Fibroblast of lung (primary cell): ENCODE results near the gene NCL. TPM values are rescaled to one million over a fixed set of nuclear protein-coding genes. Genes with fewer than 3 reads are reported as not detected.
A peak's percentile ranks its signal among the peaks of the same experiment; 100 is the strongest.
"Not testable (repeated sequence)": the region's sequence is repeated elsewhere in the genome, so short reads cannot be mapped to it uniquely, and the experiment has no call there.

Experiments used
- DNase-seq, 2 donors: peaks; one replicate each; pipeline versions ENCODE4 v3.0.0 to v3.0.0-alpha.2; 2010; ENCODE audit warnings: low read depth in 2 of 2
- H2AFZ ChIP-seq: 2 replicates; pipeline ENCODE4 v1.5.1; 2012; ENCODE audit warnings: low read length, control low read depth, inconsistent platforms
- H3K27ac ChIP-seq: 2 replicates; pipeline ENCODE4 v1.5.1; 2011; ENCODE audit warnings: low read length, control low read depth; ENCODE audit not compliant: insufficient read depth
- H3K27me3 ChIP-seq: 2 replicates; pipeline ENCODE4 v1.5.1; 2011; ENCODE audit warnings: mild to moderate bottlenecking, low read length; ENCODE audit not compliant: control insufficient read depth, insufficient read depth
- H3K36me3 ChIP-seq: 2 replicates; pipeline ENCODE4 v1.5.1; 2011; ENCODE audit warnings: low read length; ENCODE audit not compliant: control insufficient read depth, insufficient read depth
- H3K4me1 ChIP-seq: 2 replicates; pipeline ENCODE4 v1.5.1; 2011; ENCODE audit warnings: low read length; ENCODE audit not compliant: control insufficient read depth, insufficient read depth; ENCODE audit errors: extremely low read depth
- H3K4me2 ChIP-seq: 2 replicates; pipeline ENCODE4 v1.5.1; 2011; ENCODE audit warnings: low read length, control low read depth; ENCODE audit not compliant: insufficient read depth; ENCODE audit errors: extremely low read depth
- H3K4me3 ChIP-seq, 4 experiments: fragments of 200-600 bp in 1 of 4; sonication (generic) in 1 of 4; replicated peaks in 1 of 4; 2 replicates each; pipeline ENCODE4 v1.5.1; 2011 to 2016; ENCODE audit warnings: low read length in 4 of 4, low read depth in 3 of 4, mild to moderate bottlenecking in 3 of 4, control low read depth in 2 of 4, inconsistent platforms in 1 of 4, mixed read lengths in 1 of 4; ENCODE audit not compliant: insufficient read depth in 1 of 4; ENCODE audit errors: control extremely low read depth in 1 of 4
- H3K79me2 ChIP-seq: 2 replicates; pipeline ENCODE4 v1.5.1; 2012; ENCODE audit warnings: mild to moderate bottlenecking, low read length, inconsistent platforms; ENCODE audit not compliant: control insufficient read depth, insufficient read depth
- H3K9ac ChIP-seq: 2 replicates; pipeline ENCODE4 v1.5.1; 2011; ENCODE audit warnings: mild to moderate bottlenecking, low read length, control low read depth; ENCODE audit not compliant: insufficient read depth
- H3K9me3 ChIP-seq: 2 replicates; pipeline ENCODE4 v1.5.1; 2012; ENCODE audit warnings: low read depth, low read length; ENCODE audit not compliant: control insufficient read depth, insufficient read depth
- H4K20me1 ChIP-seq: 2 replicates; pipeline ENCODE4 v1.5.1; 2011; ENCODE audit warnings: low read length; ENCODE audit not compliant: control insufficient read depth, insufficient read depth; ENCODE audit errors: extremely low read depth
- EZH2 ChIP-seq: IDR thresholded peaks from 2 replicates; pipeline ENCODE4 v1.5.1; 2012; ENCODE audit warnings: low read length, control low read depth, mild to moderate bottlenecking; ENCODE audit errors: missing control alignments
- polyA plus RNA-seq, 2 donors: library from polyadenylated mRNA; depleted of rRNA in 1 of 2; stranded (reverse) in 1 of 2; unstranded in 1 of 2; fragments of >200 nt; gene quantifications; 2 replicates each; pipeline ENCODE4 v1.2.1, GENCODE V29; 2011 to 2012; ENCODE audit warnings: missing spikeins in 1 of 2
- total RNA-seq: library from RNA; depleted of rRNA; stranded (reverse); fragments of >200 nt; gene quantifications from 2 replicates; pipeline ENCODE4 v1.2.1, GENCODE V29; 2014
- TF ChIP-seq, protein P1 (sequence below), 2 donors: IDR thresholded peaks in 1 of 2; conservative IDR thresholded peaks in 1 of 2; 1 replicate in 1 of 2; 2 replicates in 1 of 2; pipeline ENCODE4 v1.5.1; 2011 to 2012; ENCODE audit warnings: low read length in 2 of 2, control low read depth in 1 of 2, inconsistent platforms in 1 of 2, low read depth in 1 of 2, mild to moderate bottlenecking in 1 of 2

Gene NCL
- total and polyA plus RNA-seq, 2 donors (not counting 1 experiment from before 2014, with no cell fraction given), result 73.5 to 113 TPM

DNA sequence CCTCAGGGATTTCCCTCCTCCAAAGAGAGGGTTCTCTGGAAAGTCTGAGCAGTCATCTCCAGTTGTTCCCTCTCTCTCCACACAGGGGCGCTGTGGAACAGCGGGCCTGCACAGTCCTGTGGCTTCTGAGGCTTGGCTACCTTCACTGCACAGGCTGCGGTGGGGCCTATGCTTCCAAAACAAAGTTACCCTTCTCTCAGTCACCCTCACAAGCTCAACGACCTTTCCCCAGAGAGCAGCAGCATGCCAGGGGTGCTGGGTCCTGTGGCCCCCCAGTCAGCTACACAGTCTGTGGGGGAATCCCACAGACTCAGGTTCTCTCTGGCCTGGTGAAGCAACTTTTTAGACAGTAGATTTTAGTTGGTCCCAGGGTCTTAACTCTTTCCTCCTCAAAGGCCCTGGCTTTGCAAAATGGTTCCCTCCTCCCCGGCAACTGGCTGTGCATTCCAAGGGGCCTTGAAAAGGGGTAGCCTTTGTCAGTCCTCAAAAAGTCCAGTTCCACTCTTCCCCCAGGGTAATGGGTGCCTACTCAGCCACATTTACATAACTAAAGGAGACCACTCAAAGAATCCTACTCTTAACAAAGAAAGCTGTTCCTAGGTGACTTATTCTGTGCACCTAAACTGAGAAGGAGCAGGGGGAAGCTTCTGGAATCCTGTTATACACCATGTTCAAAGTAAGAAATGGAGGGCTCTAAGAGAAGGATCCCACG is 53.8 kb downstream of the NCL start:
- H2AFZ ChIP-seq, result no peak overlapping the region
- H3K36me3 ChIP-seq, result no peaks in the 10 kb centered on the region
- TF ChIP-seq, protein P1, sequence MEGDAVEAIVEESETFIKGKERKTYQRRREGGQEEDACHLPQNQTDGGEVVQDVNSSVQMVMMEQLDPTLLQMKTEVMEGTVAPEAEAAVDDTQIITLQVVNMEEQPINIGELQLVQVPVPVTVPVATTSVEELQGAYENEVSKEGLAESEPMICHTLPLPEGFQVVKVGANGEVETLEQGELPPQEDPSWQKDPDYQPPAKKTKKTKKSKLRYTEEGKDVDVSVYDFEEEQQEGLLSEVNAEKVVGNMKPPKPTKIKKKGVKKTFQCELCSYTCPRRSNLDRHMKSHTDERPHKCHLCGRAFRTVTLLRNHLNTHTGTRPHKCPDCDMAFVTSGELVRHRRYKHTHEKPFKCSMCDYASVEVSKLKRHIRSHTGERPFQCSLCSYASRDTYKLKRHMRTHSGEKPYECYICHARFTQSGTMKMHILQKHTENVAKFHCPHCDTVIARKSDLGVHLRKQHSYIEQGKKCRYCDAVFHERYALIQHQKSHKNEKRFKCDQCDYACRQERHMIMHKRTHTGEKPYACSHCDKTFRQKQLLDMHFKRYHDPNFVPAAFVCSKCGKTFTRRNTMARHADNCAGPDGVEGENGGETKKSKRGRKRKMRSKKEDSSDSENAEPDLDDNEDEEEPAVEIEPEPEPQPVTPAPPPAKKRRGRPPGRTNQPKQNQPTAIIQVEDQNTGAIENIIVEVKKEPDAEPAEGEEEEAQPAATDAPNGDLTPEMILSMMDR (conservative IDR thresholded peaks at IDR 0.05 in 1 of 2, IDR thresholded peaks at IDR 0.05 in 1 of 2; ENCODE audit: low read depth in 1 of 2, low read length in 2 of 2), result peak; percentile 10 to 32
- TF ChIP-seq EZH2, result no peak
- H3K4me1 ChIP-seq, result peaks cover 4% of the 10 kb centered on the region
- H3K9me3 ChIP-seq, result no peaks in the 10 kb centered on the region
- no peaks in the 10 kb centered on the region for H4K20me1 ChIP-seq
- no peak overlapping the region for H3K27ac ChIP-seq
- H3K4me2 ChIP-seq, result no peak overlapping the region
- no peaks in the 10 kb centered on the region for H3K27me3 ChIP-seq
- H3K4me3 ChIP-seq, result no peak overlapping the region
- no peak overlapping the region for H3K9ac ChIP-seq
- no peaks in the 10 kb centered on the region for H3K79me2 ChIP-seq
- no peak for DNase-seq

DNA sequence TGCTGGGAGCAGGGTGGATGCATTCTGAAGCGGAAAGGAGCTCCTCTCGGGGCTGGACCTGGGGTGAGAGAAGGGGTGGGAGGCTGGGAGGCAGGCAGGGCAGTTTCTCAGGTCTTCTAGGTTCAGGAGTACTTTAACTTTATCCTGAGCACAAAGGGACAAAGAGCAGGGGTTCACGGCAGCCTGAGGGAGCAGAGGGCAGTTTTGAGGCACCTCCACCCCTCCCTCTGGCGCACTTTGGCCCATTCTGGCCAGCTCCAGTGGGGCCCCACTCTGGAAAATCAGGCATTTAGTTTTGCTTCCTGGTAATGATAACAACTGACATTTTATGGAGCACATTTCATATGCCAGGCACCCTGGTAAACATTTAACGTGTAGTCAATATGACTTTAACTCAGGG is 54.5 kb downstream of the NCL start:
- TF ChIP-seq, protein P1 (conservative IDR thresholded peaks at IDR 0.05 in 1 of 2, IDR thresholded peaks at IDR 0.05 in 1 of 2; ENCODE audit: low read depth in 1 of 2, low read length in 2 of 2), result no peak
- no peak for TF ChIP-seq EZH2
- Histone ChIP-seq H3K79me2 (no peaks in the 10 kb centered on the region), H3K9ac (no peak overlapping the region), H3K27ac (no peak overlapping the region), H3K4me1 (peaks cover 4% of the 10 kb centered on the region), H3K4me2 (no peak overlapping the region), H3K27me3 (no peaks in the 10 kb centered on the region), H3K9me3 (no peaks in the 10 kb centered on the region), H2AFZ (no peak overlapping the region), H3K36me3 (no peaks in the 10 kb centered on the region), H4K20me1 (no peaks in the 10 kb centered on the region), H3K4me3 (no peak overlapping the region)
- DNase-seq, result no peak

DNA sequence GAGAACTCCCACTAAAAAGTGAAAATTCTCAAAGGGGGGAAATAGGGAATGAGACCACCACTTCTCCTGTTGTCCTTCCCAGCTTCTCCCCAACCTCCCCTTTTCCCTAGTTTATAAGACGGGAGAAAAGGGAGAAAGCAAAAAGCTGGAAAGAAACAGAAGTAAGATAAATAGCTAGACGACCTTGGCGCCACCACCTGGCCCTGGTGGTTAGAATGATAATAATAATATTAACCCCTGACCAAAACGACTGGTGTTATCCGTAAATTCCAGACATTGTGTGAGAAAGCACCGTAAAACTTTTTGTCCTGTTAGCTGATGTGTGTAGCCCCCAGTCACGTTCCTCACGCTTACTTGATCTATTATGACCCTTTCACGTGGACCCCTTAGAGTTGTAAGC is 56.0 kb downstream of the NCL start:
- H3K27ac ChIP-seq, H3K79me2 ChIP-seq, H3K9me3 ChIP-seq, DNase-seq, H3K9ac ChIP-seq, H3K4me2 ChIP-seq, H4K20me1 ChIP-seq, H3K36me3 ChIP-seq, H2AFZ ChIP-seq, H3K4me3 ChIP-seq, H3K4me1 ChIP-seq, H3K27me3 ChIP-seq: not testable (repeated sequence)

DNA sequence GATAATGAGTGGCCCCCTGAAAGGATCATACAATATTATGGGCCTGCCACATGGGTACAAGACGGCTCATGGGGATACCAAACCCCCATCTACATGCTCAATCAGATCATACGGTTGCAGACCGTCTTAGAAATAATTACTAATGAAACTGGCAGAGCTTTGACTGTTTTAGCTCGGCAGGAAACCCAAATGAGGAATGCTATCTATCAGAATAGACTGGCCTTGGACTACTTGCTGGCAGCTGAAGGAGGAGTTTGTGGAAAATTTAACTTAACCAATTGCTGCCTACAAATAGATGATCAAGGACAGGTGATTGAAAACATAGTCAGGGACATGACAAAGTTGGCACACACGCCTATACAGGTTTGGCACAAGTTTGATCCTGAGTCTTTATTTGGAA is 56.6 kb downstream of the NCL start:
- not testable (repeated sequence) for H3K27me3 ChIP-seq, H2AFZ ChIP-seq

More for the DNA sequence above, 56.6 kb downstream of the NCL start:
- not testable (repeated sequence) for H3K79me2 ChIP-seq, H4K20me1 ChIP-seq, H3K4me1 ChIP-seq, H3K36me3 ChIP-seq, H3K4me3 ChIP-seq, H3K9ac ChIP-seq, H3K9me3 ChIP-seq, H3K27ac ChIP-seq, H3K4me2 ChIP-seq, DNase-seq
